Transverse colon (tissue), 4 donors: ENCODE measurements around the gene EYA2.

Source experiments
- EP300 ChIP-seq: sonication (generic); formaldehyde crosslinking; IDR thresholded peaks from one replicate; pipeline ENCODE4 v1.6.1; 2017; ENCODE audit warnings: antibody characterized with exemption, low read depth
- POLR2A ChIP-seq: fragments of 450-650 bp; IDR thresholded peaks from one replicate; pipeline ENCODE4 v1.6.1; 2016; ENCODE audit warnings: antibody characterized with exemption, mild to moderate bottlenecking, moderate library complexity
- POLR2AphosphoS5 ChIP-seq, 3 donors: sonication (generic); formaldehyde crosslinking; IDR thresholded peaks; one replicate each; pipeline ENCODE4 v1.6.1; 2016; ENCODE audit warnings: antibody characterized with exemption in 3 of 3
- TF ChIP-seq, protein P1 (sequence below), 5 experiments: fragments of 200-600 bp in 3 of 5; fragments of 450-650 bp in 2 of 5; sonication (generic) in 3 of 5; IDR thresholded peaks; 1 replicate in 2 of 5; 2 replicates in 3 of 5; pipeline ENCODE4 v1.5.1; 2016 to 2017; ENCODE audit warnings: antibody characterized with exemption in 5 of 5, inconsistent platforms in 3 of 5, mild to moderate bottlenecking in 2 of 5, moderate library complexity in 1 of 5

DNA sequence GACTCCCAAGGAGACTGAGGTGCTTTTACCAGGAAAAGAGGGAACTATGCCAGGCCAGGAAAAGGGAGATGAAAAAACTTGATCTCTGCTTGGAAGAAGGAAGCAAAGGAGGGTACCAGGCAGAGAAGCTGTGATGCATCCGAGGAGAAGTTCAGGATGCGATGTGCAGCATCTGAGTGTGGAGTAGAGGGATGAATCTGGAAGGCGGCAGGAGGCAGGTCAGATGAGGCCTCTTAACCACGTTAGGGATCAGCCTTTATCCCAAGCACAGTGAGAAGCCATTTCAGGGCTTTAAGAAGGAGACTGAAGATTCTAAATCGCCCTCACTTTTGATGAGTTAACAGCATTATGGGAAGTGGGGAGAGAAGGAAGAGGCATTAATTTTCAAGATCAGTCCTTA is 44.9 kb upstream of the EYA2 start:
- TF ChIP-seq POLR2A = no peak
- TF ChIP-seq, protein P1, sequence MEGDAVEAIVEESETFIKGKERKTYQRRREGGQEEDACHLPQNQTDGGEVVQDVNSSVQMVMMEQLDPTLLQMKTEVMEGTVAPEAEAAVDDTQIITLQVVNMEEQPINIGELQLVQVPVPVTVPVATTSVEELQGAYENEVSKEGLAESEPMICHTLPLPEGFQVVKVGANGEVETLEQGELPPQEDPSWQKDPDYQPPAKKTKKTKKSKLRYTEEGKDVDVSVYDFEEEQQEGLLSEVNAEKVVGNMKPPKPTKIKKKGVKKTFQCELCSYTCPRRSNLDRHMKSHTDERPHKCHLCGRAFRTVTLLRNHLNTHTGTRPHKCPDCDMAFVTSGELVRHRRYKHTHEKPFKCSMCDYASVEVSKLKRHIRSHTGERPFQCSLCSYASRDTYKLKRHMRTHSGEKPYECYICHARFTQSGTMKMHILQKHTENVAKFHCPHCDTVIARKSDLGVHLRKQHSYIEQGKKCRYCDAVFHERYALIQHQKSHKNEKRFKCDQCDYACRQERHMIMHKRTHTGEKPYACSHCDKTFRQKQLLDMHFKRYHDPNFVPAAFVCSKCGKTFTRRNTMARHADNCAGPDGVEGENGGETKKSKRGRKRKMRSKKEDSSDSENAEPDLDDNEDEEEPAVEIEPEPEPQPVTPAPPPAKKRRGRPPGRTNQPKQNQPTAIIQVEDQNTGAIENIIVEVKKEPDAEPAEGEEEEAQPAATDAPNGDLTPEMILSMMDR (IDR thresholded peaks at IDR 0.05) = no peak
- TF ChIP-seq EP300 = no peak
- TF ChIP-seq POLR2AphosphoS5 (IDR thresholded peaks at IDR 0.05) = no peak
